Neural progenitor cell (in vitro differentiated cells): Measurements from ENCODE around the gene CCDC15. TPM values are rescaled to one million over a fixed set of nuclear protein-coding genes. Genes with fewer than 3 reads are reported as not detected.

ENCODE experiments used
- DNase-seq: peaks from one replicate; pipeline ENCODE4 v3.0.0-alpha.2; 2016; ENCODE audit warnings: low spot score
- H2AFZ ChIP-seq: fragments of 200-600 bp; sonication (generic); replicated peaks from 2 replicates; pipeline ENCODE4 v1.6.1; 2016; ENCODE audit warnings: antibody characterized with exemption
- H3F3A ChIP-seq: fragments of 200-600 bp; sonication (generic); 2 replicates; pipeline ENCODE4 v1.6.1; 2016; ENCODE audit warnings: antibody characterized with exemption, low read depth
- H3K27ac ChIP-seq: fragments of 200-600 bp; sonication (generic); 2 replicates; pipeline ENCODE4 v1.5.1; 2016; ENCODE audit warnings: mild to moderate bottlenecking
- H3K27me3 ChIP-seq: fragments of 200-600 bp; sonication (generic); 2 replicates; pipeline ENCODE4 v1.6.1; 2016; ENCODE audit warnings: mild to moderate bottlenecking, moderate library complexity
- H3K36me3 ChIP-seq: fragments of 200-600 bp; sonication (generic); 2 replicates; pipeline ENCODE4 v1.5.1; 2016
- H3K4me1 ChIP-seq: fragments of 200-600 bp; sonication (generic); 2 replicates; pipeline ENCODE4 v1.6.1; 2016; ENCODE audit warnings: mixed run types
- H3K4me2 ChIP-seq: fragments of 200-600 bp; sonication (generic); 2 replicates; pipeline ENCODE4 v1.6.1; 2016
- H3K4me3 ChIP-seq: fragments of 200-600 bp; sonication (generic); 2 replicates; pipeline ENCODE4 v1.5.1; 2016
- H3K79me2 ChIP-seq: fragments of 200-600 bp; sonication (generic); 2 replicates; pipeline ENCODE4 v1.6.1; 2016; ENCODE audit warnings: low read depth
- H3K9ac ChIP-seq: fragments of 200-600 bp; sonication (generic); 2 replicates; pipeline ENCODE4 v1.6.1; 2016
- H3K9me3 ChIP-seq: fragments of 200-600 bp; sonication (generic); 2 replicates; pipeline ENCODE4 v1.5.1; 2016; ENCODE audit warnings: low read depth
- H4K20me1 ChIP-seq: fragments of 200-600 bp; sonication (generic); 2 replicates; pipeline ENCODE4 v1.6.1; 2016; ENCODE audit warnings: low read depth
- H3K27ac Mint-ChIP-seq: 3 replicates; pipeline ENCODE4 v1.8.0; 2021; ENCODE audit warnings: mixed read lengths
- H3K27me3 Mint-ChIP-seq: 2 replicates; pipeline ENCODE4 v1.8.0; 2022; ENCODE audit warnings: low read depth, mild to moderate bottlenecking, inconsistent platforms, moderate library complexity, mixed read lengths; ENCODE audit not compliant: insufficient read depth
- H3K36me3 Mint-ChIP-seq: 3 replicates; pipeline ENCODE4 v1.8.0; 2021; ENCODE audit warnings: mixed read lengths
- H3K4me1 Mint-ChIP-seq: 3 replicates; pipeline ENCODE4 v1.8.0; 2021; ENCODE audit warnings: mixed read lengths
- H3K4me3 Mint-ChIP-seq: 3 replicates; pipeline ENCODE4 v1.8.0; 2021; ENCODE audit warnings: mild to moderate bottlenecking, moderate library complexity, mixed read lengths
- H3K9me3 Mint-ChIP-seq: 3 replicates; pipeline ENCODE4 v1.8.0; 2020; ENCODE audit warnings: mixed read lengths
- EZH2 ChIP-seq: fragments of 200-600 bp; sonication (generic); IDR thresholded peaks from 2 replicates; pipeline ENCODE4 v1.6.1; 2017; ENCODE audit warnings: antibody characterized with exemption, mild to moderate bottlenecking, moderate library complexity
- EZH2phosphoT487 ChIP-seq: fragments of 200-600 bp; sonication (generic); IDR thresholded peaks from 2 replicates; pipeline ENCODE4 v1.6.1; 2017; ENCODE audit warnings: antibody characterized with exemption
- total RNA-seq: library from RNA; depleted of rRNA; stranded (reverse); fragments of >200 nt; gene quantifications from 2 replicates; pipeline ENCODE4 v1.2.3, GENCODE V29; 2015; ENCODE audit warnings: low replicate concordance
- TF ChIP-seq, protein P1 (sequence below): fragments of 200-600 bp; sonication (generic); IDR thresholded peaks from 2 replicates; pipeline ENCODE4 v1.5.1; 2017; ENCODE audit warnings: antibody characterized with exemption, mild to moderate bottlenecking

The CCDC15 gene
- total RNA-seq, 1 donor from 2014 or later: 11.2 TPM

GRCh38 chr11:124920356-124920755 lies 33.6 kb upstream of the CCDC15 start:
- H3K9me3 Mint-ChIP-seq: peaks cover 10% of the 10 kb centered on the region
- Histone ChIP-seq H3K9me3 (no peaks in the 10 kb centered on the region), H3K4me2 (peak overlapping the region; percentile 74), H3K4me3 (no peak overlapping the region), H3K27me3 (peaks cover 53% of the 10 kb centered on the region), H3K4me1 (peaks cover 15% of the 10 kb centered on the region), H3K9ac (no peak overlapping the region), H3K79me2 (no peaks in the 10 kb centered on the region), H3K36me3 (no peaks in the 10 kb centered on the region), H2AFZ (no peak overlapping the region), H4K20me1 (no peaks in the 10 kb centered on the region), H3K27ac (no peak overlapping the region), H3F3A (peaks cover 14% of the 10 kb centered on the region)
- no peaks in the 10 kb centered on the region for H3K36me3 Mint-ChIP-seq
- peaks cover 20% of the 10 kb centered on the region for H3K27me3 Mint-ChIP-seq
- H3K4me3 Mint-ChIP-seq: peak overlapping the region; percentile 82
- peaks cover 11% of the 10 kb centered on the region for H3K4me1 Mint-ChIP-seq
- DNase-seq: no peak
- H3K27ac Mint-ChIP-seq: no peak overlapping the region
- TF ChIP-seq EZH2 (no peak), EZH2phosphoT487 (no peak)
- TF ChIP-seq, protein P1, sequence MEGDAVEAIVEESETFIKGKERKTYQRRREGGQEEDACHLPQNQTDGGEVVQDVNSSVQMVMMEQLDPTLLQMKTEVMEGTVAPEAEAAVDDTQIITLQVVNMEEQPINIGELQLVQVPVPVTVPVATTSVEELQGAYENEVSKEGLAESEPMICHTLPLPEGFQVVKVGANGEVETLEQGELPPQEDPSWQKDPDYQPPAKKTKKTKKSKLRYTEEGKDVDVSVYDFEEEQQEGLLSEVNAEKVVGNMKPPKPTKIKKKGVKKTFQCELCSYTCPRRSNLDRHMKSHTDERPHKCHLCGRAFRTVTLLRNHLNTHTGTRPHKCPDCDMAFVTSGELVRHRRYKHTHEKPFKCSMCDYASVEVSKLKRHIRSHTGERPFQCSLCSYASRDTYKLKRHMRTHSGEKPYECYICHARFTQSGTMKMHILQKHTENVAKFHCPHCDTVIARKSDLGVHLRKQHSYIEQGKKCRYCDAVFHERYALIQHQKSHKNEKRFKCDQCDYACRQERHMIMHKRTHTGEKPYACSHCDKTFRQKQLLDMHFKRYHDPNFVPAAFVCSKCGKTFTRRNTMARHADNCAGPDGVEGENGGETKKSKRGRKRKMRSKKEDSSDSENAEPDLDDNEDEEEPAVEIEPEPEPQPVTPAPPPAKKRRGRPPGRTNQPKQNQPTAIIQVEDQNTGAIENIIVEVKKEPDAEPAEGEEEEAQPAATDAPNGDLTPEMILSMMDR: no peak

GRCh38 chr11:124920870-124921609 lies 33.0 kb upstream of the CCDC15 start:
- DNase-seq: peak; percentile 85
- Histone ChIP-seq H3K27me3 (peaks cover 53% of the 10 kb centered on the region), H3K4me1 (peaks cover 15% of the 10 kb centered on the region), H3K4me2 (peak overlapping the region; percentile 74), H3K9me3 (no peaks in the 10 kb centered on the region), H3K9ac (no peak overlapping the region), H2AFZ (peak overlapping the region; percentile 78), H3K79me2 (no peaks in the 10 kb centered on the region), H3K27ac (no peak overlapping the region), H3F3A (peaks cover 14% of the 10 kb centered on the region), H3K4me3 (peak overlapping the region; percentile 37), H4K20me1 (no peaks in the 10 kb centered on the region), H3K36me3 (no peaks in the 10 kb centered on the region)
- Mint-ChIP-seq H3K36me3 (no peaks in the 10 kb centered on the region), H3K4me3 (peak overlapping the region; percentile 82), H3K27ac (no peak overlapping the region), H3K27me3 (peaks cover 21% of the 10 kb centered on the region), H3K4me1 (peaks cover 11% of the 10 kb centered on the region), H3K9me3 (peaks cover 8% of the 10 kb centered on the region)
- TF ChIP-seq EZH2 (peak; percentile 76), EZH2phosphoT487 (peak; percentile 38)
- TF ChIP-seq, protein P1: peak; percentile 6

GRCh38 chr11:124922831-124923230 lies 31.2 kb upstream of the CCDC15 start:
- peaks cover 11% of the 10 kb centered on the region for H3K4me1 Mint-ChIP-seq
- Histone ChIP-seq H4K20me1 (no peaks in the 10 kb centered on the region), H3K4me1 (peaks cover 15% of the 10 kb centered on the region), H3K9me3 (no peaks in the 10 kb centered on the region), H3K4me2 (no peak overlapping the region), H3K4me3 (no peak overlapping the region), H3K27me3 (peaks cover 53% of the 10 kb centered on the region), H2AFZ (no peak overlapping the region), H3K9ac (no peak overlapping the region), H3K79me2 (no peaks in the 10 kb centered on the region), H3K27ac (no peak overlapping the region), H3K36me3 (no peaks in the 10 kb centered on the region), H3F3A (peaks cover 14% of the 10 kb centered on the region)
- H3K4me3 Mint-ChIP-seq: peak overlapping the region; percentile 45
- H3K9me3 Mint-ChIP-seq: peaks cover 8% of the 10 kb centered on the region
- no peaks in the 10 kb centered on the region for H3K36me3 Mint-ChIP-seq
- DNase-seq: no peak
- H3K27ac Mint-ChIP-seq: no peak overlapping the region
- H3K27me3 Mint-ChIP-seq: peaks cover 19% of the 10 kb centered on the region
- TF ChIP-seq, protein P1: no peak
- TF ChIP-seq EZH2phosphoT487 (no peak), EZH2 (no peak)
